Neutrophil (primary cell): ENCODE results near the gene ENDOD1.

Source experiments
- H3K27ac ChIP-seq: fragments of 200-600 bp; sonication (generic); 2 replicates; pipeline ENCODE4 v1.5.1; 2016; ENCODE audit warnings: mild to moderate bottlenecking, moderate library complexity
- H3K27me3 ChIP-seq: fragments of 200-600 bp; sonication (generic); 2 replicates; pipeline ENCODE4 v1.6.0; 2016; ENCODE audit warnings: mild to moderate bottlenecking
- H3K36me3 ChIP-seq: fragments of 200-600 bp; sonication (generic); 2 replicates; pipeline ENCODE4 v1.5.1; 2017
- H3K4me1 ChIP-seq, 2 experiments: fragments of 200-600 bp in 1 of 2; sonication (generic) in 1 of 2; 1 replicate in 1 of 2; 2 replicates in 1 of 2; pipeline versions ENCODE4 v1.5.1 to v1.6.1; 2013 to 2016; ENCODE audit warnings: low read depth in 1 of 2, low read length in 1 of 2, mild to moderate bottlenecking in 1 of 2, moderate library complexity in 1 of 2; ENCODE audit not compliant: control insufficient read depth in 1 of 2, insufficient read depth in 1 of 2
- H3K4me3 ChIP-seq, 2 experiments: fragments of 200-600 bp in 1 of 2; sonication (generic) in 1 of 2; 1 replicate in 1 of 2; 2 replicates in 1 of 2; pipeline ENCODE4 v1.5.1; 2013 to 2016; ENCODE audit warnings: low read depth in 1 of 2, low read length in 1 of 2, mild to moderate bottlenecking in 1 of 2, moderate library complexity in 1 of 2
- H3K9me3 ChIP-seq: fragments of 200-600 bp; sonication (generic); 2 replicates; pipeline ENCODE4 v1.5.1; 2016
- CTCF ChIP-seq: fragments of 200-600 bp; sonication (generic); IDR thresholded peaks from 2 replicates; pipeline ENCODE4 v1.5.1; 2016; ENCODE audit warnings: antibody characterized with exemption

ENDOD1 gene

GRCh38 chr11:95076981-95077380 is 12.7 kb upstream of the ENDOD1 start:
- Histone ChIP-seq H3K27me3 (peaks cover 79% of the 10 kb centered on the region), H3K27ac (no peak overlapping the region), H3K4me3 (no peak overlapping the region), H3K36me3 (no peaks in the 10 kb centered on the region), H3K4me1 (no peaks in the 10 kb centered on the region), H3K9me3 (no peaks in the 10 kb centered on the region)
- TF ChIP-seq CTCF, result no peak

GRCh38 chr11:95078526-95078925 is 11.1 kb upstream of the ENDOD1 start:
- H3K4me1 ChIP-seq, result no peaks in the 10 kb centered on the region
- H3K4me3 ChIP-seq, result no peak overlapping the region
- peaks cover 92% of the 10 kb centered on the region for H3K27me3 ChIP-seq
- H3K27ac ChIP-seq, result no peak overlapping the region
- H3K36me3 ChIP-seq, result no peaks in the 10 kb centered on the region
- no peaks in the 10 kb centered on the region for H3K9me3 ChIP-seq
- no peak for TF ChIP-seq CTCF

GRCh38 chr11:95081010-95081409 is 8.6 kb upstream of the ENDOD1 start:
- Histone ChIP-seq H3K4me3 (no peak overlapping the region), H3K4me1 (no peaks in the 10 kb centered on the region), H3K9me3 (no peaks in the 10 kb centered on the region), H3K27me3 (peaks cover 94% of the 10 kb centered on the region), H3K27ac (no peak overlapping the region), H3K36me3 (no peaks in the 10 kb centered on the region)
- TF ChIP-seq CTCF, result no peak

GRCh38 chr11:95081412-95081811 is 8.2 kb upstream of the ENDOD1 start:
- Histone ChIP-seq H3K27me3 (peaks cover 94% of the 10 kb centered on the region), H3K27ac (no peak overlapping the region), H3K4me3 (no peak overlapping the region), H3K9me3 (no peaks in the 10 kb centered on the region), H3K36me3 (no peaks in the 10 kb centered on the region), H3K4me1 (no peaks in the 10 kb centered on the region)
- TF ChIP-seq CTCF, result no peak

- H3K27me3 ChIP-seq, result peaks cover 98% of the 10 kb centered on the region
Observed at GRCh38 chr11:95082576-95083001, 7.1 kb upstream of the ENDOD1 start.

More at GRCh38 chr11:95082576-95083001, 7.1 kb upstream of the ENDOD1 start:
- no peak for TF ChIP-seq CTCF
- no peaks in the 10 kb centered on the region for H3K4me1 ChIP-seq
- H3K4me3 ChIP-seq, result no peak overlapping the region
- H3K27ac ChIP-seq, result no peak overlapping the region
- no peaks in the 10 kb centered on the region for H3K9me3 ChIP-seq
- no peaks in the 10 kb centered on the region for H3K36me3 ChIP-seq
